GM12878 (cell line): ENCODE data around the gene INHA. TPM values are rescaled to one million over a fixed set of nuclear protein-coding genes. Genes with fewer than 3 reads are reported as not detected.

ENCODE experiments used
- NKRF ChIP-seq: fragments of 450-650 bp; conservative IDR thresholded peaks from 2 replicates; pipeline ENCODE4 v1.6.1; 2017; ENCODE audit warnings: mild to moderate bottlenecking, moderate library complexity
- SMC3 ChIP-seq: IDR thresholded peaks from 2 replicates; pipeline ENCODE4 v1.6.1; 2011; ENCODE audit warnings: low read length, improper control_type of control experiment, borderline replicate concordance
- USF2 ChIP-seq: IDR thresholded peaks from 2 replicates; pipeline ENCODE4 v1.6.1; 2011; ENCODE audit warnings: low read depth, low read length, improper control_type of control experiment, borderline replicate concordance
- ZBTB33 ChIP-seq: fragments of 450-650 bp; IDR thresholded peaks from 2 replicates; pipeline ENCODE4 v1.6.1; 2017; ENCODE audit warnings: mild to moderate bottlenecking
- ZNF592 ChIP-seq: fragments of 450-650 bp; IDR thresholded peaks from 2 replicates; pipeline ENCODE4 v1.6.1; 2017; ENCODE audit warnings: mild to moderate bottlenecking, moderate library complexity
- polyA plus RNA-seq, 11 experiments: library from polyadenylated mRNA; depleted of rRNA in 4 of 11; unstranded in 6 of 11; stranded (reverse) in 5 of 11; fragments of >200 nt; fragmentation: Nextera tagmentation in 4 of 11; fragmentation: Illumina TruSeq in 1 of 11; extraction: Ambion mirVana in 4 of 11; extraction: Trizol in 1 of 11; gene quantifications; 1 replicate in 1 of 11; 2 replicates in 10 of 11; pipeline versions ENCODE4 v1.2.1 to v1.2.3, GENCODE V29; 2011 to 2016; ENCODE audit warnings: inconsistent platforms in 2 of 11, missing spikeins in 2 of 11, low read depth in 1 of 11
- total RNA-seq, 4 experiments: library from RNA; depleted of rRNA in 3 of 4; stranded (reverse); fragments of >200 nt in 3 of 4; fragmentation: Illumina TruSeq in 1 of 4; extraction: Trizol in 1 of 4; gene quantifications; 2 replicates each; pipeline versions ENCODE4 v1.2.1 to v1.2.3, GENCODE V29; 2013 to 2021

Gene INHA
- total and polyA plus RNA-seq, 10 of the 15 experiments (the other 5 are each of a cell fraction or from before 2014, with no cell fraction given) = not detected

- no peak for TF ChIP-seq ZNF592
- TF ChIP-seq ZBTB33 = no peak
- TF ChIP-seq NKRF = no peak
- TF ChIP-seq SMC3 = no peak
- TF ChIP-seq USF2 = no peak
These were observed 2.6 kb downstream of the INHA start (continued) for GRCh38 chr2:219574484-219575311.
